ENCODE data around the gene HLA-DOB. TPM values are rescaled to one million over a fixed set of nuclear protein-coding genes. Genes with fewer than 3 reads are reported as not detected.

Gene HLA-DOB
- total and polyA plus RNA-seq, 4 donors: 1.2 to 2.7 (median 1.4) TPM

GRCh38 chr6:32836873-32837272, 20.1 kb upstream of the HLA-DOB start:
- no peak for DNase-seq
- H3K27me3 ChIP-seq (ENCODE audit: control insufficient read depth in 3 of 3, insufficient read depth in 3 of 3, low read length in 2 of 3): no peaks in the 10 kb centered on the region
- no peak for TF ChIP-seq CTCF (IDR thresholded peaks at IDR 0.05; ENCODE audit: control extremely low read depth, extremely low read depth)
- peaks cover 0 to 22% (median 9%) of the 10 kb centered on the region in 4 donors for H3K36me3 ChIP-seq (ENCODE audit: control insufficient read depth in 4 of 4, insufficient read depth in 4 of 4, low read length in 4 of 4)
- ATAC-seq (ENCODE audit: insufficient read depth, low FRiP score): no peak
- H3K27ac ChIP-seq (ENCODE audit: low read depth in 1 of 2, low read length in 1 of 2): no peak overlapping the region
- WGBS, 2 donors: 84 to 97% methylated on average over 2 of the region's 2 CpGs
- H3K4me1 ChIP-seq (ENCODE audit: control insufficient read depth in 5 of 5, insufficient read depth in 5 of 5, low read length in 5 of 5): peaks cover 0 to 8% (median 3%) of the 10 kb centered on the region in 5 donors
- H3K9ac ChIP-seq (ENCODE audit: insufficient read depth in 1 of 2, low read length in 2 of 2): no peak overlapping the region
- no peak overlapping the region for H3K4me3 ChIP-seq
- H3K9me3 ChIP-seq (ENCODE audit: control insufficient read depth in 4 of 4, insufficient read depth in 3 of 4, low read length in 3 of 4): no peaks in the 10 kb centered on the region

GRCh38 chr6:32835167-32835893, 18.5 kb upstream of the HLA-DOB start:
- no peak overlapping the region for H3K4me3 ChIP-seq
- peaks cover 0 to 8% (median 2%) of the 10 kb centered on the region in 5 donors for H3K4me1 ChIP-seq (ENCODE audit: control insufficient read depth in 5 of 5, insufficient read depth in 5 of 5, low read length in 5 of 5)
- no peak overlapping the region for H3K9ac ChIP-seq (ENCODE audit: insufficient read depth in 1 of 2, low read length in 2 of 2)
- H3K36me3 ChIP-seq (ENCODE audit: control insufficient read depth in 4 of 4, insufficient read depth in 4 of 4, low read length in 4 of 4): peaks cover 3 to 19% (median 7%) of the 10 kb centered on the region in 4 donors
- ATAC-seq (ENCODE audit: insufficient read depth, low FRiP score) (no peak), DNase-seq (no peak)
- no peak overlapping the region for H3K27ac ChIP-seq (ENCODE audit: low read depth in 1 of 2, low read length in 1 of 2)
- H3K9me3 ChIP-seq (ENCODE audit: control insufficient read depth in 4 of 4, insufficient read depth in 3 of 4, low read length in 3 of 4): no peaks in the 10 kb centered on the region
- no peak for TF ChIP-seq CTCF (IDR thresholded peaks at IDR 0.05; ENCODE audit: control extremely low read depth, extremely low read depth)
- 96% methylated on average over 16 of the region's 16 CpGs for WGBS, 2 donors
- no peaks in the 10 kb centered on the region for H3K27me3 ChIP-seq (ENCODE audit: control insufficient read depth in 3 of 3, insufficient read depth in 3 of 3, low read length in 2 of 3)

GRCh38 chr6:32833664-32834063, 16.9 kb upstream of the HLA-DOB start:
- no peak for TF ChIP-seq CTCF (IDR thresholded peaks at IDR 0.05; ENCODE audit: control extremely low read depth, extremely low read depth)
- Histone ChIP-seq H3K4me3 (no peak overlapping the region), H3K4me1 (ENCODE audit: control insufficient read depth in 5 of 5, insufficient read depth in 5 of 5, low read length in 5 of 5) (peaks cover 0 to 8% (median 2%) of the 10 kb centered on the region in 5 donors), H3K9me3 (ENCODE audit: control insufficient read depth in 4 of 4, insufficient read depth in 3 of 4, low read length in 3 of 4) (no peaks in the 10 kb centered on the region), H3K27me3 (ENCODE audit: control insufficient read depth in 3 of 3, insufficient read depth in 3 of 3, low read length in 2 of 3) (no peaks in the 10 kb centered on the region), H3K36me3 (ENCODE audit: control insufficient read depth in 4 of 4, insufficient read depth in 4 of 4, low read length in 4 of 4) (peaks cover 7 to 32% (median 7%) of the 10 kb centered on the region in 4 donors), H3K27ac (ENCODE audit: low read depth in 1 of 2, low read length in 1 of 2) (no peak overlapping the region), H3K9ac (ENCODE audit: insufficient read depth in 1 of 2, low read length in 2 of 2) (no peak overlapping the region)
- WGBS, 2 donors: 85 to 86% methylated on average over 5 of the region's 5 CpGs
- no peak for DNase-seq
- no peak for ATAC-seq (ENCODE audit: insufficient read depth, low FRiP score)

Measured in lung (tissue), 12 donors.